GM13977 (cell line): ENCODE measurements around the gene DDAH1.

ENCODE experiments used
- DNase-seq: peaks from one replicate; pipeline ENCODE4 v3.0.0; 2012; ENCODE audit warnings: low spot score
- CTCF ChIP-seq: IDR thresholded peaks from 2 replicates; pipeline ENCODE4 v1.5.1; 2012; ENCODE audit warnings: mild to moderate bottlenecking, control low read depth; ENCODE audit not compliant: insufficient read depth; ENCODE audit errors: extremely low read depth, missing control alignments
- in situ Hi-C: fragments of 300-500 bp; cut with MboI; formaldehyde crosslinking; loops from one replicate; pipeline ENCODE4 v1.12.0; 2022; ENCODE audit warnings: low sequenced_read_pairs, low pct_unique_long_range_greater_than_20kb, mixed read lengths, inconsistent platforms; ENCODE audit not compliant: unreplicated experiment

The DDAH1 gene

GRCh38 chr1:85406081-85406480 is 58.9 kb downstream of the DDAH1 start:
- DNase-seq = no peak
- in situ Hi-C loops = no loop called here
- TF ChIP-seq CTCF = no peak

- DNase-seq = no peak
- in situ Hi-C loops = no loop called here
- no peak for TF ChIP-seq CTCF
Measured at GRCh38 chr1:85404408-85404807, 60.6 kb downstream of the DDAH1 start.

- in situ Hi-C loops = no loop called here
- peak; percentile 12 for TF ChIP-seq CTCF
- no peak for DNase-seq
Measured at GRCh38 chr1:85398391-85399064, 66.4 kb downstream of the DDAH1 start.

GRCh38 chr1:85397490-85398032 is 67.4 kb downstream of the DDAH1 start:
- in situ Hi-C loops = no loop called here
- no peak for TF ChIP-seq CTCF
- no peak for DNase-seq

- DNase-seq = no peak
- in situ Hi-C loops = no loop called here
- no peak for TF ChIP-seq CTCF
Measured at GRCh38 chr1:85396194-85396593, 68.8 kb downstream of the DDAH1 start.

- in situ Hi-C loops = no loop called here
- no peak for TF ChIP-seq CTCF
- DNase-seq = no peak
Measured at GRCh38 chr1:85394130-85394529, 70.8 kb downstream of the DDAH1 start.
